ENCODE results near the gene DDX19B.
"Not testable (repeated sequence)": the region's sequence is repeated elsewhere in the genome, so short reads cannot be mapped to it uniquely, and the experiment has no call there.

Gene DDX19B

GRCh38 chr16:70287304-70287971, 11.5 kb upstream of the DDX19B start:
- not testable (repeated sequence) for DNase-seq (ENCODE audit: low read depth)

- DNase-seq (ENCODE audit: low read depth): peak; percentile 99
These were observed 9.5 kb upstream of the DDX19B start, which contains the start of gene AARS1 for GRCh38 chr16:70289229-70290094. Gene AARS1 (minus strand): TSS chr16:70289506. CDS start chr16:70282763, 6,743 bp downstream.

GRCh38 chr16:70290949-70291519, 8.0 kb upstream of the DDX19B start:
- no peak for DNase-seq (ENCODE audit: low read depth)

- not testable (repeated sequence) for DNase-seq (ENCODE audit: low read depth)
These were observed 6.8 kb upstream of the DDX19B start for GRCh38 chr16:70292148-70292547.

- no peak for DNase-seq (ENCODE audit: low read depth)
These were observed 4.5 kb upstream of the DDX19B start for GRCh38 chr16:70294385-70295025.

- DNase-seq (ENCODE audit: low read depth): no peak
These were observed 3.4 kb upstream of the DDX19B start for GRCh38 chr16:70295634-70296033.

GRCh38 chr16:70301121-70301520, 2.1 kb downstream of the DDX19B start:
- DNase-seq (ENCODE audit: low read depth): no peak

- no peak for DNase-seq (ENCODE audit: low read depth)
These were observed 3.8 kb downstream of the DDX19B start for GRCh38 chr16:70302745-70303144.

GRCh38 chr16:70304892-70305448, 6.0 kb downstream of the DDX19B start:
- no peak for DNase-seq (ENCODE audit: low read depth)

GRCh38 chr16:70306880-70307279, 7.9 kb downstream of the DDX19B start:
- DNase-seq (ENCODE audit: low read depth): no peak

- DNase-seq (ENCODE audit: low read depth): not testable (repeated sequence)
These were observed 8.7 kb downstream of the DDX19B start for GRCh38 chr16:70307726-70308125.

GRCh38 chr16:70320121-70320520, 21.1 kb downstream of the DDX19B start:
- DNase-seq (ENCODE audit: low read depth): no peak

GRCh38 chr16:70324998-70325747, 26.2 kb downstream of the DDX19B start:
- no peak for DNase-seq (ENCODE audit: low read depth)

GRCh38 chr16:70331091-70331490, 32.1 kb downstream of the DDX19B start:
- no peak for DNase-seq (ENCODE audit: low read depth)

GRCh38 chr16:70331588-70332358, 32.8 kb downstream of the DDX19B start:
- DNase-seq (ENCODE audit: low read depth): no peak

GRCh38 chr16:70332728-70333127, 33.7 kb downstream of the DDX19B start:
- DNase-seq (ENCODE audit: low read depth): not testable (repeated sequence)

- no peak for DNase-seq (ENCODE audit: low read depth)
These were observed 38.8 kb downstream of the DDX19B start for GRCh38 chr16:70337814-70338213.

GRCh38 chr16:70341600-70341999, 42.6 kb downstream of the DDX19B start:
- no peak for DNase-seq (ENCODE audit: low read depth)

- DNase-seq (ENCODE audit: low read depth): no peak
These were observed 43.0 kb downstream of the DDX19B start for GRCh38 chr16:70342016-70342415.

- DNase-seq (ENCODE audit: low read depth): no peak
These were observed 46.9 kb downstream of the DDX19B start for GRCh38 chr16:70345840-70346239.

Measured in HS-27A (cell line).